HepG2 (cell line): Measurements from ENCODE around the gene SBNO2. TPM values are rescaled to one million over a fixed set of nuclear protein-coding genes. Genes with fewer than 3 reads are reported as not detected.

Source experiments
- ATAD3A ChIP-seq: sonication (generic); formaldehyde crosslinking; IDR thresholded peaks from 2 replicates; pipeline ENCODE4 v1.4.0; 2020; ENCODE audit warnings: missing genetic modification reagents
- ATF7 ChIP-seq, 2 experiments: fragments of 450-650 bp in 1 of 2; sonication (generic) in 1 of 2; formaldehyde crosslinking in 1 of 2; IDR thresholded peaks; 2 replicates each; pipeline versions ENCODE4 v1.4.0 to v1.6.1; 2016 to 2020; ENCODE audit warnings: antibody characterized with exemption in 1 of 2, mild to moderate bottlenecking in 1 of 2, missing genetic modification reagents in 1 of 2
- CENPT ChIP-seq: sonication (generic); formaldehyde crosslinking; IDR thresholded peaks from 2 replicates; pipeline ENCODE4 v1.8.0; 2022; ENCODE audit warnings: low read depth, mild to moderate bottlenecking, moderate library complexity, missing genetic modification reagents
- CENPX ChIP-seq: sonication (generic); formaldehyde crosslinking; IDR thresholded peaks from 2 replicates; pipeline ENCODE4 v1.9.0; 2021; ENCODE audit warnings: mild to moderate bottlenecking, missing genetic modification reagents, moderate library complexity
- CHD2 ChIP-seq: IDR thresholded peaks from 2 replicates; pipeline ENCODE4 v1.6.1; 2011; ENCODE audit warnings: low read depth, low read length, improper control_type of control experiment
- HNRNPK ChIP-seq: fragments of 200-400 bp; formaldehyde crosslinking; IDR thresholded peaks from 2 replicates; pipeline ENCODE4 v1.6.1; 2018; ENCODE audit warnings: low read length, low read depth, moderate library complexity, mild to moderate bottlenecking; ENCODE audit not compliant: poor library complexity, severe bottlenecking
- NPAS2 ChIP-seq: sonication (generic); formaldehyde crosslinking; IDR thresholded peaks from 2 replicates; pipeline ENCODE4 v1.8.0; 2022; ENCODE audit warnings: mild to moderate bottlenecking, missing genetic modification reagents, borderline replicate concordance
- NR2F6 ChIP-seq, 2 experiments: IDR thresholded peaks; 2 replicates each; pipeline ENCODE4 v1.6.1; 2016; ENCODE audit warnings: antibody characterized with exemption in 1 of 2, mild to moderate bottlenecking in 1 of 2
- REPIN1 ChIP-seq: sonication (generic); formaldehyde crosslinking; IDR thresholded peaks from 2 replicates; pipeline ENCODE4 v1.8.0; 2022; ENCODE audit warnings: missing genetic modification reagents, low read depth, mild to moderate bottlenecking, borderline replicate concordance
- ZFP82 ChIP-seq: sonication (generic); formaldehyde crosslinking; IDR thresholded peaks from 2 replicates; pipeline ENCODE4 v1.5.1; 2020; ENCODE audit warnings: mild to moderate bottlenecking, missing genetic modification reagents, borderline replicate concordance
- ZNF121 ChIP-seq: sonication (generic); formaldehyde crosslinking; IDR thresholded peaks from 2 replicates; pipeline ENCODE4 v1.5.0; 2020; ENCODE audit warnings: mild to moderate bottlenecking, missing genetic modification reagents
- ZNF124 ChIP-seq: sonication (generic); formaldehyde crosslinking; IDR thresholded peaks from 2 replicates; pipeline ENCODE4 v1.4.0; 2020; ENCODE audit warnings: missing genetic modification reagents
- ZNF468 ChIP-seq: sonication (generic); formaldehyde crosslinking; IDR thresholded peaks from 2 replicates; pipeline ENCODE4 v1.8.0; 2022; ENCODE audit warnings: mild to moderate bottlenecking, moderate library complexity, missing genetic modification reagents
- ZNF552 ChIP-seq: sonication (generic); formaldehyde crosslinking; IDR thresholded peaks from 2 replicates; pipeline ENCODE4 v1.9.0; 2022; ENCODE audit warnings: missing genetic modification reagents, mild to moderate bottlenecking, borderline replicate concordance
- ZNF672 ChIP-seq: sonication (generic); formaldehyde crosslinking; IDR thresholded peaks from 2 replicates; pipeline ENCODE4 v1.8.1; 2022; ENCODE audit warnings: missing genetic modification reagents
- ZNF713 ChIP-seq: sonication (generic); formaldehyde crosslinking; IDR thresholded peaks from 2 replicates; pipeline ENCODE4 v1.4.0; 2020; ENCODE audit warnings: mild to moderate bottlenecking, missing genetic modification reagents
- ZNF816 ChIP-seq: sonication (generic); formaldehyde crosslinking; IDR thresholded peaks from 2 replicates; pipeline ENCODE4 v1.8.0; 2022; ENCODE audit warnings: missing genetic modification reagents, mild to moderate bottlenecking, borderline replicate concordance
- ZSCAN12 ChIP-seq: sonication (generic); formaldehyde crosslinking; IDR thresholded peaks from 2 replicates; pipeline ENCODE4 v1.9.0; 2021; ENCODE audit warnings: mild to moderate bottlenecking, missing genetic modification reagents
- ZSCAN30 ChIP-seq: sonication (generic); formaldehyde crosslinking; IDR thresholded peaks from 2 replicates; pipeline ENCODE4 v1.5.0; 2020; ENCODE audit warnings: mild to moderate bottlenecking, missing genetic modification reagents
- polyA plus RNA-seq, 8 experiments: library from polyadenylated mRNA; depleted of rRNA in 3 of 8; stranded (reverse) in 7 of 8; unstranded in 1 of 8; fragments of >200 nt; fragmentation: Illumina TruSeq in 4 of 8; extraction: Trizol in 4 of 8; gene quantifications; 2 replicates each; pipeline versions ENCODE4 v1.2.1 to v1.2.3, GENCODE V29; 2011 to 2016; ENCODE audit warnings: low read depth in 4 of 8, missing spikeins in 1 of 8, mixed read lengths in 1 of 8; ENCODE audit not compliant: insufficient read depth in 1 of 8
- total RNA-seq, 5 experiments: library from RNA; depleted of rRNA; stranded (reverse); fragments of >200 nt; fragmentation: Illumina TruSeq; extraction: Trizol; gene quantifications; 2 replicates each; pipeline ENCODE4 v1.2.3, GENCODE V29; 2016; ENCODE audit warnings: low read depth in 1 of 5
- TF ChIP-seq, protein P1 (sequence below): sonication (generic); formaldehyde crosslinking; IDR thresholded peaks from 2 replicates; pipeline ENCODE4 v1.4.0; 2020; ENCODE audit warnings: missing genetic modification reagents
- TF ChIP-seq, protein P2 (sequence below): sonication (generic); formaldehyde crosslinking; IDR thresholded peaks from 2 replicates; pipeline ENCODE4 v1.9.0; 2021; ENCODE audit warnings: missing genetic modification reagents, mild to moderate bottlenecking, borderline replicate concordance
- TF ChIP-seq, protein P3 (sequence below): sonication (generic); formaldehyde crosslinking; IDR thresholded peaks from 2 replicates; pipeline ENCODE4 v1.8.0; 2022; ENCODE audit warnings: mild to moderate bottlenecking, missing genetic modification reagents, borderline replicate concordance
- TF ChIP-seq, protein P4 (sequence below): sonication (generic); formaldehyde crosslinking; IDR thresholded peaks from 2 replicates; pipeline ENCODE4 v1.4.0; 2020; ENCODE audit warnings: missing genetic modification reagents
- TF ChIP-seq, protein P5 (sequence below): sonication (generic); formaldehyde crosslinking; IDR thresholded peaks from 2 replicates; pipeline ENCODE4 v1.5.1; 2020; ENCODE audit warnings: missing genetic modification reagents, mild to moderate bottlenecking, borderline replicate concordance

Gene SBNO2
- total and polyA plus RNA-seq, 2 of the 13 experiments (the other 11 are each of a cell fraction or from before 2014, with no cell fraction given) = 8.6 to 10.4 TPM

DNA sequence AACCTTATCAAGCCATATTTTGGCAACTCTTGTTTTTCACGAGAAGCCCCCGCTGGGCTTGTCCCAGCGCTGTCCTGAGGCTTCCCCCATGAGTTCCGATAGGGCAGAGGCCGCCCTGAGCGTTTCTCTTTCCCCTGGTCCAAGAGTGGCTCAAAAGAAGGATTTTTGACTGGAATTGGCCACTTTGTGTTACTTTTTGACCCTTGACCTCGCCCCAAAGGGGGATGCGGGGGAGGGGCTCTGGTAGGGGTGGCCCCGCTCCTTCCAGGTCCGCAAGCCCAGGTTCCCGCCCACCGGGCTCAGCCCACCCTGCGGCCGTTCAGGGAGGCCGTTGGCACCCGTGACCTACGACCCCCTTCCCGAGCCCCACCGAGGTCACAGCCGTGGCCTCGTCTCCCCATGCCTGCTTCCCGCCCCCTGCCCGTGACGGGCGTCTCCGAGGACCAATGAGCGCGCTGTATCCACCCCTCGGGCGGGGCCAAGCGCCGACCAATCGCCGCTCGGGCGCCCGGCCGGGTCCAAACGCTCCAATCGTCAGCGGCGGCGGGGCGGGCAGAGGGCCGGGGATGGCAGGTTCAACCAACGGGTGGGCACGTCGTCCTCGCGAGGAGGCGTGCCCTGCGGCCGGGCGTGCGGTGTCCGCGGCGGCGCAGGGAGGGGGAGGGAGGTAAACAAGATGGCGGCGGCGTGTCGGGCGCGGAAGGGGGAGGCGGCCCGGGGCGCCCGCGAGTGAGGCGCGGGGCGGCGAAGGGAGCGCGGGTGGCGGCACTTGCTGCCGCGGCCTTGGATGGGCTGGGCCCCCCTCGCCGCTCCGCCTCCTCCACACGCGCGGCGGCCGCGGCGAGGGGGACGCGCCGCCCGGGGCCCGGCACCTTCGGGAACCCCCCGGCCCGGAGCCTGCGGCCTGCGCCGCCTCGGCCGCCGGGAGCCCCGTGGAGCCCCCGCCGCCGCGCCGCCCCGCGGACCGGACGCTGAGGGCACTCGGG is 31.3 kb upstream of the SBNO2 start, which contains the start of gene STK11 (continued):
- TF ChIP-seq NPAS2 = no peak
- no peak for TF ChIP-seq ZNF672
- TF ChIP-seq NR2F6 (IDR thresholded peaks at IDR 0.05) = peak; percentile 92
- peak; percentile 97 for TF ChIP-seq NR2F6 (CRISPR knock-in tag; IDR thresholded peaks at IDR 0.05)
- no peak for TF ChIP-seq ZSCAN12 (CRISPR knock-in tag)
- TF ChIP-seq HNRNPK = peak; percentile 95
- TF ChIP-seq, protein P1, sequence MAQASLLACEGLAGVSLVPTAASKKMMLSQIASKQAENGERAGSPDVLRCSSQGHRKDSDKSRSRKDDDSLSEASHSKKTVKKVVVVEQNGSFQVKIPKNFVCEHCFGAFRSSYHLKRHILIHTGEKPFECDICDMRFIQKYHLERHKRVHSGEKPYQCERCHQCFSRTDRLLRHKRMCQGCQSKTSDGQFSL (CRISPR knock-in tag) = no peak
- TF ChIP-seq CENPT (CRISPR knock-in tag) = no peak
- no peak for TF ChIP-seq ZNF468 (CRISPR knock-in tag)
- peak; percentile 81 for TF ChIP-seq CHD2
- no peak for TF ChIP-seq ZNF552 (CRISPR knock-in tag)
- TF ChIP-seq CENPX (CRISPR knock-in tag) = no peak
- TF ChIP-seq ZNF124 (CRISPR knock-in tag) = no peak
- no peak for TF ChIP-seq ZNF816 (CRISPR knock-in tag)
- TF ChIP-seq ZFP82 = no peak
- TF ChIP-seq, protein P2, sequence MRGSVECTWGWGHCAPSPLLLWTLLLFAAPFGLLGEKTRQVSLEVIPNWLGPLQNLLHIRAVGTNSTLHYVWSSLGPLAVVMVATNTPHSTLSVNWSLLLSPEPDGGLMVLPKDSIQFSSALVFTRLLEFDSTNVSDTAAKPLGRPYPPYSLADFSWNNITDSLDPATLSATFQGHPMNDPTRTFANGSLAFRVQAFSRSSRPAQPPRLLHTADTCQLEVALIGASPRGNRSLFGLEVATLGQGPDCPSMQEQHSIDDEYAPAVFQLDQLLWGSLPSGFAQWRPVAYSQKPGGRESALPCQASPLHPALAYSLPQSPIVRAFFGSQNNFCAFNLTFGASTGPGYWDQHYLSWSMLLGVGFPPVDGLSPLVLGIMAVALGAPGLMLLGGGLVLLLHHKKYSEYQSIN (CRISPR knock-in tag) = no peak
- TF ChIP-seq ZNF713 (CRISPR knock-in tag) = no peak
- peak; percentile 59; the same call in 1 of the 2 replicates for TF ChIP-seq REPIN1
- TF ChIP-seq ATAD3A (CRISPR knock-in tag) = no peak
- TF ChIP-seq, protein P3, sequence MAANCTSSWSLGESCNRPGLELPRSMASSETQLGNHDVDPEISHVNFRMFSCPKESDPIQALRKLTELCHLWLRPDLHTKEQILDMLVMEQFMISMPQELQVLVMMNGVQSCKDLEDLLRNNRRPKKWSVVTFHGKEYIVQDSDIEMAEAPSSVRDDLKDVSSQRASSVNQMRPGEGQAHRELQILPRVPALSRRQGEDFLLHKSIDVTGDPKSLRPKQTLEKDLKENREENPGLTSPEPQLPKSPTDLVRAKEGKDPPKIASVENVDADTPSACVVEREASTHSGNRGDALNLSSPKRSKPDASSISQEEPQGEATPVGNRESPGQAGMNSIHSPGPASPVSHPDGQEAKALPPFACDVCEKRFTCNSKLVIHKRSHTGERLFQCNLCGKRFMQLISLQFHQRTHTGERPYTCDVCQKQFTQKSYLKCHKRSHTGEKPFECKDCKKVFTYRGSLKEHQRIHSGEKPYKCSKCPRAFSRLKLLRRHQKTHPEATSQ = no peak
- no peak for TF ChIP-seq ZSCAN30 (CRISPR knock-in tag)
- TF ChIP-seq, protein P4, sequence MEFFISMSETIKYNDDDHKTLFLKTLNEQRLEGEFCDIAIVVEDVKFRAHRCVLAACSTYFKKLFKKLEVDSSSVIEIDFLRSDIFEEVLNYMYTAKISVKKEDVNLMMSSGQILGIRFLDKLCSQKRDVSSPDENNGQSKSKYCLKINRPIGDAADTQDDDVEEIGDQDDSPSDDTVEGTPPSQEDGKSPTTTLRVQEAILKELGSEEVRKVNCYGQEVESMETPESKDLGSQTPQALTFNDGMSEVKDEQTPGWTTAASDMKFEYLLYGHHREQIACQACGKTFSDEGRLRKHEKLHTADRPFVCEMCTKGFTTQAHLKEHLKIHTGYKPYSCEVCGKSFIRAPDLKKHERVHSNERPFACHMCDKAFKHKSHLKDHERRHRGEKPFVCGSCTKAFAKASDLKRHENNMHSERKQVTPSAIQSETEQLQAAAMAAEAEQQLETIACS (CRISPR knock-in tag) = no peak
- no peak for TF ChIP-seq ZNF121
- no peak for TF ChIP-seq ATF7 (IDR thresholded peaks at IDR 0.05)
- TF ChIP-seq ATF7 (CRISPR knock-in tag; IDR thresholded peaks at IDR 0.05) = no peak
- TF ChIP-seq, protein P5, sequence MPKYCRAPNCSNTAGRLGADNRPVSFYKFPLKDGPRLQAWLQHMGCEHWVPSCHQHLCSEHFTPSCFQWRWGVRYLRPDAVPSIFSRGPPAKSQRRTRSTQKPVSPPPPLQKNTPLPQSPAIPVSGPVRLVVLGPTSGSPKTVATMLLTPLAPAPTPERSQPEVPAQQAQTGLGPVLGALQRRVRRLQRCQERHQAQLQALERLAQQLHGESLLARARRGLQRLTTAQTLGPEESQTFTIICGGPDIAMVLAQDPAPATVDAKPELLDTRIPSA (CRISPR knock-in tag) = no peak
